IPS-18c (cell line): ENCODE measurements around the gene ABHD5.
"Not testable (repeated sequence)": the region's sequence is repeated elsewhere in the genome, so short reads cannot be mapped to it uniquely, and the experiment has no call there.

Source experiments
- H3K4me3 ChIP-seq: 2 replicates; pipeline ENCODE4 v1.7.0; 2013; ENCODE audit warnings: low read depth, mild to moderate bottlenecking, low read length, moderate library complexity; ENCODE audit not compliant: insufficient read depth
- H3K9me3 ChIP-seq: one replicate; pipeline ENCODE4 v1.6.1; 2013; ENCODE audit warnings: mild to moderate bottlenecking, low read length, moderate library complexity; ENCODE audit not compliant: control insufficient read depth, insufficient read depth

Gene ABHD5

GRCh38 chr3:43678887-43679449 lies 11.8 kb upstream of the ABHD5 start:
- H3K4me3 ChIP-seq, result not testable (repeated sequence)

DNA sequence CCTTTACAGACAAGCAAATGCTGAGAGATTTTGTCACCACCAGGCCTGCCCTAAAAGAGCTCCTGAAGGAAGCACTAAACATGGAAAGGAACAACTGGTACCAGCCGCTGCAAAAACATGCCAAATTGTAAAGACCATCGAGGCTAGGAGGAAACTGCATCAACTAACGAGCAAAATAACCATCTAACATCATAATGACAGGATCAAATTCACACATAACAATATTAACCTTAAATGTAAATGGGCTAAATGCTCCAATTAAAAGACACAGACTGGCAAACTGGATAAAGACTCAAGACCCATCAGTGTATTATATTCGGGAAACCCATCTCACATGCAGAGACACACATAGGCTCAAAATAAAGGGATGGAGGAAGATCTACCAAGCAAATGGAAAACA lies 9.9 kb upstream of the ABHD5 start:
- H3K4me3 ChIP-seq, H3K9me3 ChIP-seq: not testable (repeated sequence)

More at GRCh38 chr3:43678887-43679449, 11.8 kb upstream of the ABHD5 start:
- H3K9me3 ChIP-seq, result not testable (repeated sequence)

GRCh38 chr3:43684944-43685343 lies 5.8 kb upstream of the ABHD5 start:
- Histone ChIP-seq H3K4me3 (no peak overlapping the region), H3K9me3 (no peaks in the 10 kb centered on the region)

DNA sequence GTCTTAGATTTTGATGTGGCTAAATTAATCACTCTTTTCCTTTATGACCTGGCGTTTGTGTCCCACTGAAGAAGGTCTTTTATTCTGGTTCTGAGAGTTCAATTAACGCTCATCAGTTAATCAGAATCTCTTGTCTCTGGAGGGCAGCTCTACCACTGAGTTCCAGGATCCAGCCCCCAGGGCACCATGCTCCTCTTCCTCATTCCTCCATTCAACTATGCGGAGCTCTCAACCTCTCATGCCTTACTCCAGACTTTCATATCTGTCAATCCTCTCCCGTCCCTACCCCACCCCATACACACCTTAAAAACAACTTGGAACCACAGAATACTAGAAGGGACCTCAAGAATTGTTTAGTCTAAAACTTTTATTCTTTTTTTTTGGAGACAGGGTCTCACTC lies 4.8 kb upstream of the ABHD5 start:
- Histone ChIP-seq H3K4me3 (no peak overlapping the region), H3K9me3 (no peaks in the 10 kb centered on the region)

GRCh38 chr3:43686333-43686699 lies 4.4 kb upstream of the ABHD5 start:
- Histone ChIP-seq H3K9me3 (no peaks in the 10 kb centered on the region), H3K4me3 (no peak overlapping the region)

DNA sequence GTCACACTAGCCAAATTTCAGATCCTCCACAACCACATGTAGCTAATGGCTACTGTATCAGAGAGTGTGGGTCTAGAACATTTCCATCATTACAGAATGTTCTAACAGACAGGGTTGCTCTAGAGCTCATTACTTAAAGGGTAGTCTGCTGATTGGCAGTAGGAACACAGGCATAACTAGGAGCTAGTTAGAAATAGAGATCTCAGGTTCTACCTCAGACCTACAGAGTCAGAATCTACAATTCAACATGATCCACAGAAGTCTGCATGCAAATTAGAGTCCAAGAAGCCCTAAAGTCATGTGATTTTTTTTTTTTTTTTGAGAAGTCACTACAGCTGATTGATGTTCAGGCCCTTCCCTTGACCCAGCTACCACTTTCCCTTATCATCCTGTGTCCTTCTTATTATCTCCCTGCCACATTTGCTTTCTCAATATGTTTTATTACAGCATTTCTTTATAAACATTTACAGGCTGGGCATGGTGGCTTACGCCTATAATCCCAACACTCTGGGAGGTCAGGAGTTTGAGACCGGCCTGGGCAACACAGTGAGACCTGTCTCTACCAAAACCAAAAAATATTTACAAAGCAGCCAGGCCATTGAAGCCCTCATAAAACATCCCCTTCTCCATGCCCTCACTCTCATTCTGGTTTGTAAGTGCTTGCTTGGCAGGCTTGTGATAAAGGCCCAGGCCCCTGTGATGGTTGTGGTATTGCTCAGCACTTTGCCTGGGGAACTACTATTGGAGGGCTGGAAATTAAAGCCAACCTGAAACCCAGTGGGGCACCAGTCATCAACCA lies 3.8 kb upstream of the ABHD5 start:
- no peaks in the 10 kb centered on the region for H3K9me3 ChIP-seq
- no peak overlapping the region for H3K4me3 ChIP-seq

DNA sequence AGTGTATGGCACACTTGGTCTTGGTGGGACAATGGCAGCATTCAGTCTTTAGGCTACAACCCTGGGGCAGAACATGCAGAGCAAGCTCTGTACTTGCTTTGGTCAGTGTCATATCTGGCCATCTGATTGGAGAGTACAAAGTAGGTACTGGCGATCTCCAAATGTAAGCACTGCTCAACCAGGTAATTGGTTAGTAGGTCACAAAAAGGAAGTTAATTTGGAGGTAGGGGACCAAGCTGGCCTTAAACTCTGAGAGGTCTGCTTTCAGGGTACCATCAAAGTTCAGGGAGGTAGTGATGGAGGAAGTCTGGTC lies 3.3 kb upstream of the ABHD5 start:
- H3K4me3 ChIP-seq, result no peak overlapping the region
- H3K9me3 ChIP-seq, result no peaks in the 10 kb centered on the region

DNA sequence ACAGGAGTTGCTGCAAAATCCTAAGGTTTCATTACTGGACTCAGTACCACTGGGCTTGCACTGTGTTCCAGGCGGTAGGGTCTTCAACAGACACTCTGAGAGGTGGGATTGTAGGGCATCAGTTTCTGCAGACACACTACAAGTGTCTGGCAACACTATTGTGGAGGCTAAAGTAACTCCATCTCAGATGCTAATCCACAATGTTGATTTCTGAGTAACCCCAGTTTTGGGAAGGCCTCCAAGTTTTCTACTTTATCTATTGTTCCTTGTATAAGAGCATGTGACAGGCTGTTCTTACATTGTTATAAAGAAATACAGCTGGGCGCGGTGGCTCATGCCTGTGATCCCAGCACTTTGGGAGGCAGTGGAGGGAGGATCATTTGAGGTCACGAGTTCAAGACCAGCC lies 2.5 kb upstream of the ABHD5 start:
- no peaks in the 10 kb centered on the region for H3K9me3 ChIP-seq

GRCh38 chr3:43689166-43689565 lies 1.6 kb upstream of the ABHD5 start:
- no peak overlapping the region for H3K4me3 ChIP-seq

More for the DNA sequence above, 2.5 kb upstream of the ABHD5 start:
- H3K4me3 ChIP-seq, result no peak overlapping the region

GRCh38 chr3:43689766-43690399 lies 855 bp upstream of the ABHD5 start:
- Histone ChIP-seq H3K9me3 (no peaks in the 10 kb centered on the region), H3K4me3 (peak overlapping the region; percentile 77)

More at GRCh38 chr3:43689166-43689565, 1.6 kb upstream of the ABHD5 start:
- no peaks in the 10 kb centered on the region for H3K9me3 ChIP-seq

DNA sequence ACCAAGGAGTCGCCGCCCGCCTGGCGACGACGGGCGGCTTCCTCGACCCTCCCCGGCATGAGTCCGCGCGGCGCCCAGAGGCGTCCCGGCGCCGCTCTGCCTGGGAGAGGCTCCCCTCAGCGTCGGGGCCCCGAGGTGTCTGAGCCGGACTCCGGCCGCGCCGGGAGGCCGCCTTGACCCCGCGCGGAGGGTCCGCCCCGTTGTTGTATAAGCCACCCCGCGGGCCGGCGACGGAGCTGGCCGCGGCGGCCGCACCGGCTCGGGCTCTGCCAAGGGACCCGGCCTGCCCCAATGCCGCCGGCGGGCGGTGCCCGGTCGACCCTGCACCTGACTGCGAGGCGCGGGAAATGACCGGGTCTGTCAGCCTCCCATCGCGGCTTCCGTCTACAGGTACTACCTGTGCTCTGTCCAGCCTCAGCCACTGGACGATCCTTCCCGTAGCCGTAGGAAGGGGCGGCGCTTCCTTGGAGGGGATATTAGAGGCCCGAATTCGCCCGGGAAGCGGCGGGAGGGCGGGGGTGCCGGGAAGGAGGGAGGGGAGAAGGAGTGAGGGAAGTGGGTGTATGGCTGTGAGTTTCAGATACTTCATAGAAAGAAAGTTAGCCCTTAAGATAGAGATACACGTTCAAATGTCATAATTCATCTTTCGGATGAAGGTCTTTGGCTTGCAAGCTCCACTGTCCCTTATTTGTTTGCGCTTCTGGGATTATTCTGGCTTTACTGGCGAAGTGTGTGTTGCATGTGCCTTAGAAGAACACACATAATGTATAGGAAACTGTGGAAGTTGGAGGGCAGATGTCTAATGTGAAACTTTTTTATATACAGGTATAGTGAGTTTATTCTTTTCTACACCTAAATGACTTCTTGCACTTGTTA lies 620 bp downstream of the ABHD5 start:
- H3K4me3 ChIP-seq, result peak overlapping the region; percentile 77

GRCh38 chr3:43692085-43692855 lies 1.5 kb downstream of the ABHD5 start:
- no peak overlapping the region for H3K4me3 ChIP-seq
- H3K9me3 ChIP-seq, result no peaks in the 10 kb centered on the region

More for the DNA sequence above, 620 bp downstream of the ABHD5 start:
- no peaks in the 10 kb centered on the region for H3K9me3 ChIP-seq

DNA sequence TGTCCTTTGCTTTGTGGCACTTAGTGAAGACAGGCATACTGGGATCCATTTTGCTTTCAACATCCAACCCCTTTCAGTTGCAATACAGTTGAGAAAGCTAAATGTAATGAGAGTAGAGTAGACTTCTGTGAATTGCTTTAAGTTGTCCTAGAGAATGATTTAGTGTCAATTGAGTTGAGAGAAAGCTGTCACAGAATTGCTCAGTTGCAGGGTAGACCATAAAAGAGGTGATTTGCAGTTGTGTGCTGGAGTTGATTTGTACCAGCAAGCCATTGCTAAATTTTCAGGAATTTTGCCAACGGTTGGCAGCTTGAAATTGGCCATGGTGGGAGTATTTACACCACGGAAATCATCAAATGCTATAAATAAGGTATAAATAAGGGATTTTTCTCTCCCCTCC lies 2.2 kb downstream of the ABHD5 start:
- Histone ChIP-seq H3K4me3 (no peak overlapping the region), H3K9me3 (no peaks in the 10 kb centered on the region)

DNA sequence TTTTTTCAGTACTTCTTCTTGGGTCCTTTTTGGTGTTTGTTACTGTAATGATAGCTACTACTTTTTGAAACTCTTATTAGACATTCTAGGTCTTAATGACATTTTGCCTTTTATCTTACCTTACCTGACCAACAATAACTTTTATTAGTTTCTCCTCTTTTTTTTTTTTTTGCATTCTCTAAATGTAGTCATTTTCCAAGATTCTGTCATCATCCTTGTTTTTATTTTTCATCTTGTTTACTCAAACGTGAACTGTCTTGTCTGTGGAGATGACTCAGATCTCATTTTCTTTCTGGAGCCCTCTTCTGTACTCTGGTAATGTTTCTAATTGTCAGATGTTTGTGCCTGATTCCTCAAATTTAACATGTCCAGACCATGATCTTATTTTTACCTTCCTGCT lies 2.9 kb downstream of the ABHD5 start:
- Histone ChIP-seq H3K4me3 (no peak overlapping the region), H3K9me3 (no peaks in the 10 kb centered on the region)

DNA sequence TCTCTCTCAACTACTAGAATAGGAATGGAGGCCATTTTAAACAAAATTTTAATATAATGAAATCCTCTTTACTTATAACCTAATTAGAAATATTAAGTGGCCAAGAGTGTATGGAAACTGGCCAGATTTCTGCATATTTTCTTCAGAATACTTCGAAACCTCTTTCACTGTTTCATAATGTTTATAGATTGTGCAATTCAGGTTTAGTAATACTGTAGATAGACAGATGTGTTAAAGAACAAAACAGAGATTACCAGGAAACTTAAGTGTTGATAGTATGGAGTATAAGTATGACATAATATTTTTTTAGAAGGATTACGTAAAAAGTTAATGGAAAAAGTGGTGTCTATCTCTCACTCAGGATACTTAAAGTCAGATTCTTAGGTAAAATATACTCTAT lies 4.7 kb downstream of the ABHD5 start:
- Histone ChIP-seq H3K4me3 (no peak overlapping the region), H3K9me3 (no peaks in the 10 kb centered on the region)

DNA sequence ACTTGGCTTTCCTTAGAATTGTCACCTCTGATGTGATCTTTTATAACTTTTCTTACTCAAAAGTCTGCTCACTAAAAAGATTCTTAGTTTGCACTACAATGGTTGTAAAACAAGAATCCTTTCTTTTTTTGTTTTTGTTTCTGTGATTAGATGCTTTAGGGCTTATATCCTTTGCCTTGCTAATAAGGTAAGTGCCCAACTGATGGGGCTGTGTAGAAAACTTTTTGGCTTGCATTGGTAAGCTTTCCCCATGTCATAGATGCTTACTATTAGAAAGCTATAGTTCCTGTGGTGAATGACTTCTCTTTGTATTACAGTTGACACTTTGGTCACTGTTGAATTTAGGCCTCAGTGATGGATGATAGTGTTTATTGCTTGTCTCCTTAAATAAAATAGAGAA lies 5.1 kb downstream of the ABHD5 start:
- Histone ChIP-seq H3K4me3 (no peak overlapping the region), H3K9me3 (no peaks in the 10 kb centered on the region)

- H3K4me3 ChIP-seq, result no peak overlapping the region
- no peaks in the 10 kb centered on the region for H3K9me3 ChIP-seq
Observed at GRCh38 chr3:43696441-43696840, 5.7 kb downstream of the ABHD5 start.
